ENCODE measurements around the gene DPP6. TPM values are rescaled to one million over a fixed set of nuclear protein-coding genes. Genes with fewer than 3 reads are reported as not detected.

DPP6 gene
- total and polyA plus RNA-seq, 9 of the 15 experiments (the other 6 are each of a cell fraction or from before 2014, with no cell fraction given) = not detected

DNA sequence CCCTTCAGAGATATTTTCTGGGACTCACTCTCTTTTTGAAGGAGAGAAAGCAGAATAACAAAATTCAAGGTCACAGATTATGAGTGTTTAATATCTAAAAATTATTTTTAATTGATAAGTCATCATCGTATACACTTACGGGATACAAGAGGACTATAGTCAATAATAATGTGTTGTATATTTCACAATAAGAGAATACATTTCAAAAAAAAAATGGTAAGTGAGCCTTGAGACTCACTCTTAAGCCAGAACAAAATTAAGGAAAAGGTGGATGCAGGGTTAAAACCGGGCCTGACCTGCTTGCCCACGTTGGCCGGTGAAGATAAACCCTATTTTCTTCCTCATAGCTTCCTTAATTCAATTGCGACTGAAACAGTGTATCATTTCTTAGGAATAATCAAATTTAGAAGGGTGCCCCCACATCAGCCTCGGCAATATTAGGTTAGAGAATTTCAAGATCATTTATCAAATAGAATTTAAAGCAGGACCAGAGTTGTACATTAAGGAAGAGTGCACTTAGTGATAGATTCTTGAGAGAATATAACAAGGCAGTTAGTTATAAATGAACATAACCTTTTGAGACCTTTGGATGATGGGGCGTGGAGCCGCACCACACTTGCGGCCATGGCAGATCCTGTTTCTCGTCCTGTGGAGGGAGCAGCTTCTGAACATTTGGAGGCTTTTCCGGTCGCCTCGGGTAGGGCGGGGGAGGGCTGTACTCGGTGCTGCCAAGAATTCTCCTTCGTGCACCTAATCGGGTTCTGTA, 628.9 kb downstream of the DPP6 start (continued):
- TF ChIP-seq, protein P1, sequence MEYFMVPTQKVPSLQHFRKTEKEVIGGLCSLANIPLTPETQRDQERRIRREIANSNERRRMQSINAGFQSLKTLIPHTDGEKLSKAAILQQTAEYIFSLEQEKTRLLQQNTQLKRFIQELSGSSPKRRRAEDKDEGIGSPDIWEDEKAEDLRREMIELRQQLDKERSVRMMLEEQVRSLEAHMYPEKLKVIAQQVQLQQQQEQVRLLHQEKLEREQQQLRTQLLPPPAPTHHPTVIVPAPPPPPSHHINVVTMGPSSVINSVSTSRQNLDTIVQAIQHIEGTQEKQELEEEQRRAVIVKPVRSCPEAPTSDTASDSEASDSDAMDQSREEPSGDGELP (CRISPR knock-in tag; IDR thresholded peaks at IDR 0.05; ENCODE audit: borderline replicate concordance) = peak; percentile 20; the same call in 1 of the 2 replicates
- TF ChIP-seq, protein P2, sequence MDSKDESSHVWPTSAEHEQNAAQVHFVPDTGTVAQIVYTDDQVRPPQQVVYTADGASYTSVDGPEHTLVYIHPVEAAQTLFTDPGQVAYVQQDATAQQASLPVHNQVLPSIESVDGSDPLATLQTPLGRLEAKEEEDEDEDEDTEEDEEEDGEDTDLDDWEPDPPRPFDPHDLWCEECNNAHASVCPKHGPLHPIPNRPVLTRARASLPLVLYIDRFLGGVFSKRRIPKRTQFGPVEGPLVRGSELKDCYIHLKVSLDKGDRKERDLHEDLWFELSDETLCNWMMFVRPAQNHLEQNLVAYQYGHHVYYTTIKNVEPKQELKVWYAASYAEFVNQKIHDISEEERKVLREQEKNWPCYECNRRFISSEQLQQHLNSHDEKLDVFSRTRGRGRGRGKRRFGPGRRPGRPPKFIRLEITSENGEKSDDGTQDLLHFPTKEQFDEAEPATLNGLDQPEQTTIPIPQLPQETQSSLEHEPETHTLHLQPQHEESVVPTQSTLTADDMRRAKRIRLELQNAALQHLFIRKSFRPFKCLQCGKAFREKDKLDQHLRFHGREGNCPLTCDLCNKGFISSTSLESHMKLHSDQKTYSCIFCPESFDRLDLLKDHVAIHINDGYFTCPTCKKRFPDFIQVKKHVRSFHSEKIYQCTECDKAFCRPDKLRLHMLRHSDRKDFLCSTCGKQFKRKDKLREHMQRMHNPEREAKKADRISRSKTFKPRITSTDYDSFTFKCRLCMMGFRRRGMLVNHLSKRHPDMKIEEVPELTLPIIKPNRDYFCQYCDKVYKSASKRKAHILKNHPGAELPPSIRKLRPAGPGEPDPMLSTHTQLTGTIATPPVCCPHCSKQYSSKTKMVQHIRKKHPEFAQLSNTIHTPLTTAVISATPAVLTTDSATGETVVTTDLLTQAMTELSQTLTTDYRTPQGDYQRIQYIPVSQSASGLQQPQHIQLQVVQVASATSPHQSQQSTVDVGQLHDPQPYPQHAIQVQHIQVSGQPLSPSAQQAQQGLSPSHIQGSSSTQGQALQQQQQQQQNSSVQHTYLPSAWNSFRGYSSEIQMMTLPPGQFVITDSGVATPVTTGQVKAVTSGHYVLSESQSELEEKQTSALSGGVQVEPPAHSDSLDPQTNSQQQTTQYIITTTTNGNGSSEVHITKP (IDR thresholded peaks at IDR 0.05; ENCODE audit: partially characterized antibody) = no peak
- TF ChIP-seq, protein P3, sequence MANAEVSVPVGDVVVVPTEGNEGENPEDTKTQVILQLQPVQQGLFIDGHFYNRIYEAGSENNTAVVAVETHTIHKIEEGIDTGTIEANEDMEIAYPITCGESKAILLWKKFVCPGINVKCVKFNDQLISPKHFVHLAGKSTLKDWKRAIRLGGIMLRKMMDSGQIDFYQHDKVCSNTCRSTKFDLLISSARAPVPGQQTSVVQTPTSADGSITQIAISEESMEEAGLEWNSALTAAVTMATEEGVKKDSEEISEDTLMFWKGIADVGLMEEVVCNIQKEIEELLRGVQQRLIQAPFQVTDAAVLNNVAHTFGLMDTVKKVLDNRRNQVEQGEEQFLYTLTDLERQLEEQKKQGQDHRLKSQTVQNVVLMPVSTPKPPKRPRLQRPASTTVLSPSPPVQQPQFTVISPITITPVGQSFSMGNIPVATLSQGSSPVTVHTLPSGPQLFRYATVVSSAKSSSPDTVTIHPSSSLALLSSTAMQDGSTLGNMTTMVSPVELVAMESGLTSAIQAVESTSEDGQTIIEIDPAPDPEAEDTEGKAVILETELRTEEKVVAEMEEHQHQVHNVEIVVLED (CRISPR knock-in tag; IDR thresholded peaks at IDR 0.05) = no peak
- peak; percentile 68; the same call in 1 of the 2 replicates for TF ChIP-seq POLR2AphosphoS2 (IDR thresholded peaks at IDR 0.05; ENCODE audit: low read length)
- TF ChIP-seq POLR3A (IDR thresholded peaks at IDR 0.05; ENCODE audit: borderline replicate concordance, extremely low read depth, insufficient read depth, insufficient read length) = no peak
- TF ChIP-seq POLR2B (IDR thresholded peaks at IDR 0.05; ENCODE audit: low read depth, partially characterized antibody) = peak; percentile 80
- TF ChIP-seq TAF1 (IDR thresholded peaks at IDR 0.05; ENCODE audit: control insufficient read depth, extremely low read depth, insufficient read depth, low read length, severe bottlenecking) = peak; percentile 87
- TF ChIP-seq CBX3 (IDR thresholded peaks at IDR 0.05; ENCODE audit: borderline replicate concordance in 1 of 2, low read length in 2 of 2) = peak in 1 of 2 experiments; percentile 25; a peak in 1 of 3 replicates
- no peak for TF ChIP-seq NR1H2 (CRISPR knock-in tag; IDR thresholded peaks at IDR 0.05)
- peak; percentile 68 for TF ChIP-seq TAF9B (IDR thresholded peaks at IDR 0.05; ENCODE audit: partially characterized antibody)
- TF ChIP-seq, protein P4, sequence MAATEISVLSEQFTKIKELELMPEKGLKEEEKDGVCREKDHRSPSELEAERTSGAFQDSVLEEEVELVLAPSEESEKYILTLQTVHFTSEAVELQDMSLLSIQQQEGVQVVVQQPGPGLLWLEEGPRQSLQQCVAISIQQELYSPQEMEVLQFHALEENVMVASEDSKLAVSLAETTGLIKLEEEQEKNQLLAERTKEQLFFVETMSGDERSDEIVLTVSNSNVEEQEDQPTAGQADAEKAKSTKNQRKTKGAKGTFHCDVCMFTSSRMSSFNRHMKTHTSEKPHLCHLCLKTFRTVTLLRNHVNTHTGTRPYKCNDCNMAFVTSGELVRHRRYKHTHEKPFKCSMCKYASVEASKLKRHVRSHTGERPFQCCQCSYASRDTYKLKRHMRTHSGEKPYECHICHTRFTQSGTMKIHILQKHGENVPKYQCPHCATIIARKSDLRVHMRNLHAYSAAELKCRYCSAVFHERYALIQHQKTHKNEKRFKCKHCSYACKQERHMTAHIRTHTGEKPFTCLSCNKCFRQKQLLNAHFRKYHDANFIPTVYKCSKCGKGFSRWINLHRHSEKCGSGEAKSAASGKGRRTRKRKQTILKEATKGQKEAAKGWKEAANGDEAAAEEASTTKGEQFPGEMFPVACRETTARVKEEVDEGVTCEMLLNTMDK (IDR thresholded peaks at IDR 0.05; ENCODE audit: borderline replicate concordance, insufficient read depth, low read depth, low read length, poor library complexity, severe bottlenecking) = peak; percentile 37
- TF ChIP-seq, protein P5, sequence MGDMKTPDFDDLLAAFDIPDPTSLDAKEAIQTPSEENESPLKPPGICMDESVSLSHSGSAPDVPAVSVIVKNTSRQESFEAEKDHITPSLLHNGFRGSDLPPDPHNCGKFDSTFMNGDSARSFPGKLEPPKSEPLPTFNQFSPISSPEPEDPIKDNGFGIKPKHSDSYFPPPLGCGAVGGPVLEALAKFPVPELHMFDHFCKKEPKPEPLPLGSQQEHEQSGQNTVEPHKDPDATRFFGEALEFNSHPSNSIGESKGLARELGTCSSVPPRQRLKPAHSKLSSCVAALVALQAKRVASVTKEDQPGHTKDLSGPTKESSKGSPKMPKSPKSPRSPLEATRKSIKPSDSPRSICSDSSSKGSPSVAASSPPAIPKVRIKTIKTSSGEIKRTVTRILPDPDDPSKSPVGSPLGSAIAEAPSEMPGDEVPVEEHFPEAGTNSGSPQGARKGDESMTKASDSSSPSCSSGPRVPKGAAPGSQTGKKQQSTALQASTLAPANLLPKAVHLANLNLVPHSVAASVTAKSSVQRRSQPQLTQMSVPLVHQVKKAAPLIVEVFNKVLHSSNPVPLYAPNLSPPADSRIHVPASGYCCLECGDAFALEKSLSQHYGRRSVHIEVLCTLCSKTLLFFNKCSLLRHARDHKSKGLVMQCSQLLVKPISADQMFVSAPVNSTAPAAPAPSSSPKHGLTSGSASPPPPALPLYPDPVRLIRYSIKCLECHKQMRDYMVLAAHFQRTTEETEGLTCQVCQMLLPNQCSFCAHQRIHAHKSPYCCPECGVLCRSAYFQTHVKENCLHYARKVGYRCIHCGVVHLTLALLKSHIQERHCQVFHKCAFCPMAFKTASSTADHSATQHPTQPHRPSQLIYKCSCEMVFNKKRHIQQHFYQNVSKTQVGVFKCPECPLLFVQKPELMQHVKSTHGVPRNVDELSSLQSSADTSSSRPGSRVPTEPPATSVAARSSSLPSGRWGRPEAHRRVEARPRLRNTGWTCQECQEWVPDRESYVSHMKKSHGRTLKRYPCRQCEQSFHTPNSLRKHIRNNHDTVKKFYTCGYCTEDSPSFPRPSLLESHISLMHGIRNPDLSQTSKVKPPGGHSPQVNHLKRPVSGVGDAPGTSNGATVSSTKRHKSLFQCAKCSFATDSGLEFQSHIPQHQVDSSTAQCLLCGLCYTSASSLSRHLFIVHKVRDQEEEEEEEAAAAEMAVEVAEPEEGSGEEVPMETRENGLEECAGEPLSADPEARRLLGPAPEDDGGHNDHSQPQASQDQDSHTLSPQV (IDR thresholded peaks at IDR 0.05) = peak; percentile 70; the same call in 1 of the 2 replicates
